Heart left ventricle (tissue), 16 donors: ENCODE results near the gene MIER3. TPM values are rescaled to one million over a fixed set of nuclear protein-coding genes. Genes with fewer than 3 reads are reported as not detected.

Experiments
- ATAC-seq, 4 donors: fragments of 200-7000 bp; cut with Tn5 transposase; one replicate each; pipeline ENCODE4 v1.9.1; 2020 to 2022; ENCODE audit warnings: moderate library complexity in 4 of 4, mild to moderate bottlenecking in 3 of 4, moderate number of reproducible peaks in 1 of 4
- DNase-seq, 5 donors: peaks; one replicate each; pipeline ENCODE4 v3.0.0-alpha.2; 2020
- H3K27ac ChIP-seq, 12 donors: fragments of 200-600 bp; sonication (generic) in 4 of 12; one replicate each; pipeline versions ENCODE4 v1.5.0 to v1.8.0; 2016 to 2022; ENCODE audit warnings: mild to moderate bottlenecking in 2 of 12
- H3K27me3 ChIP-seq, 9 donors: fragments of 200-600 bp; sonication (generic) in 2 of 9; one replicate each; pipeline versions ENCODE4 v1.5.1 to v1.8.0; 2016 to 2022; ENCODE audit warnings: mild to moderate bottlenecking in 3 of 9
- H3K36me3 ChIP-seq, 9 donors: fragments of 200-600 bp; sonication (generic) in 2 of 9; one replicate each; pipeline versions ENCODE4 v1.5.0 to v1.8.0; 2018 to 2022; ENCODE audit warnings: mild to moderate bottlenecking in 2 of 9
- H3K4me1 ChIP-seq, 12 donors: fragments of 200-600 bp; sonication (generic) in 4 of 12; one replicate each; pipeline versions ENCODE4 v1.5.0 to v1.8.0; 2016 to 2022; ENCODE audit warnings: mild to moderate bottlenecking in 3 of 12
- H3K4me3 ChIP-seq, 12 donors: fragments of 200-600 bp; sonication (generic) in 4 of 12; one replicate each; pipeline versions ENCODE4 v1.5.0 to v1.8.0; 2017 to 2022; ENCODE audit warnings: mild to moderate bottlenecking in 9 of 12, moderate library complexity in 4 of 12
- H3K9me3 ChIP-seq, 12 donors: fragments of 200-600 bp; sonication (generic) in 4 of 12; one replicate each; pipeline versions ENCODE4 v1.5.0 to v1.8.0; 2016 to 2022; ENCODE audit warnings: mild to moderate bottlenecking in 1 of 12
- CTCF ChIP-seq, 12 donors: fragments of 200-600 bp; sonication (generic) in 4 of 12; IDR thresholded peaks; one replicate each; pipeline versions ENCODE4 v1.5.0 to v1.8.0; 2018 to 2022; ENCODE audit warnings: antibody characterized with exemption in 12 of 12, mild to moderate bottlenecking in 5 of 12
- POLR2A ChIP-seq, 2 donors: fragments of 450-650 bp; IDR thresholded peaks; one replicate each; pipeline ENCODE4 v1.6.1; 2017; ENCODE audit warnings: antibody characterized with exemption in 2 of 2, mild to moderate bottlenecking in 2 of 2, moderate library complexity in 2 of 2
- WGBS, 4 donors: extraction: QIAGEN DNeasy Blood & Tissue Kit in 2 of 4; methylation state at CpG; one replicate each; pipeline versions ENCODE4 v1.1.5 to v1.1.7; 2013 to 2018; 5-methylcytosine and 5-hydroxymethylcytosine counted together
- intact Hi-C, 10 donors: fragments of 100-400 bp; cut with DNase I; formaldehyde crosslinking; loops; one replicate each; pipeline versions ENCODE4 v1.11.1 to v1.14.2; 2022
- polyA plus RNA-seq, 2 donors: library from polyadenylated mRNA; stranded (reverse); fragments of 200-250 nt; gene quantifications; one replicate each; pipeline ENCODE4 v1.2.3, GENCODE V29; 2013
- total RNA-seq, 9 donors: library from RNA; depleted of rRNA in 2 of 9; stranded (reverse); fragments of >200 nt in 2 of 9; fragmentation: NEBNext Ultra II Directional in 3 of 9; extraction: Animal tissue kit (Norgen Biotek cat#: 25700) in 3 of 9; gene quantifications; one replicate each; pipeline versions ENCODE4 v1.1.0 to v1.2.4, GENCODE V29; 2016 to 2023
- donor health status: ischemic (EF 13 %, LVEDD 7.1; RV severe dilation, severe dysfunction).
- donor health status: healthy with polysubstance abuse.
- donor health status: DM: no; HTN: yes; CAD: no.
- donor health status: DM: no; HTN: no; CAD: no.
- donor health status: ischemic (EF 25% LVEDD 6.9; RV normal size, moderate dysfunction).
- donor health status: ischemic (EF 25% LVEDD 5.7; RV mildly dilated, moderate dysfunction).
- donor health status: healthy.
- donor health status: DM: yes; HTN: yes; CAD: no.
- donor health status: ischemic (EF 35%, LVEDD 5.7; RV mildly dilated, moderate dysfunction).
- donor health status: nonischemic (EF 11% LVEDD 7.7; RV severe dilation, severe dysfunction).
- donor health status: DM: yes; HTN: yes; CAD: no.
- donor health status: PGD.
- donor health status: ischemic (EF 29% LVEDD 5.4; RV normal size, mild dysfunction).
- donor health status: nonischemic (EF 23%, LVEDD 6.1; RV moderate dilation, normal function).

The MIER3 gene
- total and polyA plus RNA-seq, 11 donors, result 3.9 to 15.5 (median 10.6) TPM

DNA sequence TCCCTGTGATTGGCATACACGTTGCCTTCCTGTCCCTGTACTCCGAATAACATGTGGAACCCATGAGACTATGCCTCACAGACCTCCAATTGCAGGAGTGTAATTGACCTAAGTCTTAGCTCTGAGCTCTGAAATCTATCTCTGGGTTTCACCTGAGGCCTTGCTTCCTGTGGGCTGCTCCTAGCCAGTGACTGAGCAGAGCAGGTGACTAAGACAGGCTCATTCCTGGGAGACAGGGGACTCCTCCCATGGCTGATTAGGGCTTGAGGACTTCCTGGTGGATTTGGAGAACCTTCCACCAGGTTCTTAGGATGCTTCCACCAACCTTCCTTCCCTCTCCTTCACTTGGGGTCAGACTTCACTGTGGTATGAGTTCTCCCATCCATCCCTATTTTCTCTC lies 22.3 kb upstream of the MIER3 start:
- ATAC-seq (no peak), DNase-seq (no peak)
- intact Hi-C loops, result no loop called here

DNA sequence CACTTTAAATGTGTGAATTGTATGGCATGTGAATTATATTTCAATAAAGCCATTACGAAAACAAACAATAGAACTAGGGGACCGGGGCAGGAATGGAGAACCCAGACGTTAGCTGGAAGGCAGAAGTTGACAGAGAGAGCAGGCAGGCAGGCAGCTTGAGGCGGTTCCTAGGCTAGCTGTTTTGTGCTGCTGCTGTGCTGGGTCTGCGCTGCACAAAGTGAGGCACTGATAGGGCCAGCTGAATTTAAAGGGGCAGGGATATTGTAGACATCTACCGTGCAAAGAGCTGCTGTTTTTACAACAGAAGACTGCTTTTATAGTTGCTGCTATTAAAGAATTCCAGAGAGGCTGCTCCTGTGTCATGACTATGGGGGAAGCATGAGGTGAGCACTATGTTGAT lies 21.6 kb upstream of the MIER3 start:
- Histone ChIP-seq H3K27ac (no peak overlapping the region), H3K4me3 (no peak overlapping the region), H3K27me3 (peaks cover 0 to 5% (median 0%) of the 10 kb centered on the region in 9 donors), H3K4me1 (no peaks in the 10 kb centered on the region), H3K9me3 (no peaks in the 10 kb centered on the region), H3K36me3 (no peaks in the 10 kb centered on the region)
- WGBS, 4 donors, result 59 to 64% (median 62%) methylated on average over 6 of the region's 6 CpGs
- intact Hi-C loops, result no loop called here
- no peak for DNase-seq
- ATAC-seq, result no peak
- no peak for TF ChIP-seq CTCF (IDR thresholded peaks at IDR 0.05)
- TF ChIP-seq POLR2A (IDR thresholded peaks at IDR 0.05), result no peak

More for the DNA sequence above, 22.3 kb upstream of the MIER3 start:
- Histone ChIP-seq H3K27ac (no peak overlapping the region), H3K9me3 (no peaks in the 10 kb centered on the region), H3K27me3 (peaks cover 0 to 5% (median 0%) of the 10 kb centered on the region in 9 donors), H3K36me3 (no peaks in the 10 kb centered on the region), H3K4me1 (no peaks in the 10 kb centered on the region), H3K4me3 (no peak overlapping the region)
- TF ChIP-seq POLR2A (IDR thresholded peaks at IDR 0.05), result no peak
- TF ChIP-seq CTCF (IDR thresholded peaks at IDR 0.05), result no peak
- 79 to 91% (median 82%) methylated on average over 2 of the region's 2 CpGs for WGBS, 4 donors

- Histone ChIP-seq H3K9me3 (no peaks in the 10 kb centered on the region), H3K4me1 (no peaks in the 10 kb centered on the region), H3K27me3 (peaks cover 0 to 9% (median 0%) of the 10 kb centered on the region in 9 donors), H3K27ac (no peak overlapping the region), H3K36me3 (no peaks in the 10 kb centered on the region), H3K4me3 (no peak overlapping the region)
- WGBS, 4 donors, result 47 to 61% (median 53%) methylated on average over 3 of the region's 3 CpGs
- intact Hi-C loops, result no loop called here
- ATAC-seq (no peak), DNase-seq (no peak)
- TF ChIP-seq POLR2A (IDR thresholded peaks at IDR 0.05), result no peak
- no peak for TF ChIP-seq CTCF (IDR thresholded peaks at IDR 0.05)
These were observed 19.4 kb upstream of the MIER3 start for GRCh38 chr5:56971275-56971674.

GRCh38 chr5:56964173-56964572 lies 12.2 kb upstream of the MIER3 start:
- intact Hi-C loops, result no loop called here
- TF ChIP-seq CTCF (IDR thresholded peaks at IDR 0.05) (no peak), POLR2A (IDR thresholded peaks at IDR 0.05) (no peak)
- no peak for ATAC-seq
- Histone ChIP-seq H3K4me3 (no peak overlapping the region), H3K9me3 (no peaks in the 10 kb centered on the region), H3K36me3 (no peaks in the 10 kb centered on the region), H3K27me3 (peaks cover 0 to 42% (median 3%) of the 10 kb centered on the region in 9 donors), H3K27ac (no peak overlapping the region), H3K4me1 (no peaks in the 10 kb centered on the region)
- WGBS, 4 donors, result 71 to 87% (median 76%) methylated on average over 2 of the region's 2 CpGs
- no peak for DNase-seq
